BLaER1 (cell line): Measurements from ENCODE around the gene STRIP1.
"Not testable (repeated sequence)": the region's sequence is repeated elsewhere in the genome, so short reads cannot be mapped to it uniquely, and the experiment has no call there.

Source experiments
- H3K27ac ChIP-seq: shearing (Covaris generic); formaldehyde crosslinking; 2 replicates; pipeline ENCODE4 v1.8.1; 2022
- H3K27me3 ChIP-seq: shearing (Covaris generic); formaldehyde crosslinking; 2 replicates; pipeline ENCODE4 v1.8.1; 2022
- H3K36me3 ChIP-seq: shearing (Covaris generic); formaldehyde crosslinking; 2 replicates; pipeline ENCODE4 v1.8.1; 2022
- H3K4me1 ChIP-seq: shearing (Covaris generic); formaldehyde crosslinking; 2 replicates; pipeline ENCODE4 v1.8.1; 2022
- H3K4me2 ChIP-seq: shearing (Covaris generic); formaldehyde crosslinking; 2 replicates; pipeline ENCODE4 v1.8.1; 2022
- H3K4me3 ChIP-seq: shearing (Covaris generic); formaldehyde crosslinking; 2 replicates; pipeline ENCODE4 v1.8.1; 2022
- H3K9ac ChIP-seq: shearing (Covaris generic); formaldehyde crosslinking; 2 replicates; pipeline ENCODE4 v1.8.1; 2022
- H3K9me3 ChIP-seq: shearing (Covaris generic); formaldehyde crosslinking; 2 replicates; pipeline ENCODE4 v1.8.1; 2022
- H4K20me1 ChIP-seq: shearing (Covaris generic); formaldehyde crosslinking; 2 replicates; pipeline ENCODE4 v1.8.1; 2022
- Cebpa-rat ChIP-seq: shearing (Covaris generic); IDR thresholded peaks from 2 replicates; pipeline ENCODE4 v1.8.1; 2022

STRIP1 gene

DNA sequence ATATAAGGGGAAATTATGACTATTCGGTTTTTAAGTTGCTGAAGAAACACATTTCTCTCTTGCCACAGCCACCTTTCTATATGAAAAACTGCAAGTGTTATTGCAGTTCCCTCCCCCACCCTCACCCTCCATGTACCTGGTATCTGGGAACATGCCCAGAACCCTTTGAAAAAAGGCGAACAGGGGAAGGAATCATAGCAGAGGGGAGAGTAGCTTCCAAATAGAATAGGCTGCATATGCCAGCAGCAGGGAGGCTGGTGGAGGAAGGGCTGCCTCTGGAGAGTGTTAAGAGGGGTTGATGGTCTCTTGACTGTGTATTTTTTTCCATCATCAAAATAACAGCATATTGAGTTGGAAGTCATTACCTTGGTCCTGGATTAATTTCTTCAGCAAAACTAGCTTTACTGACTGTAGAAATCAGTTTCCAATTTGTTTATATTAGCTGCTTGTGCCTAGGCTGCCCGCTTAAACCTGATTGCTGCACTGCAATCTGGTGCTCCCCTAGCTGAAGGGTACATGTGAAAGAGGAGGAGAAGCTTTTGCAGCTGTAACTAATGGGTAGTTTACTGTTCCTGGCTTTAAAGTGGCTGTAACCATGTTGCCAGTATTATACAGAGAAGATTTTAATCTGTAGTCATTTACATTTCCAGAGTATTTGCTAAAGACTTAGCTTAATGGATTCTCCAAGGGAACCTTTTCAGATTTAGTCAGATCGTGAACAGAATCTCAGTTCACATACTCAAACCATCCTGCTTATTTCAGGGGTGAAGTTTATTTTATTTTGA is 27.2 kb upstream of the STRIP1 start:
- Histone ChIP-seq H4K20me1 (peaks cover 77% of the 10 kb centered on the region), H3K4me2 (no peak overlapping the region)

DNA sequence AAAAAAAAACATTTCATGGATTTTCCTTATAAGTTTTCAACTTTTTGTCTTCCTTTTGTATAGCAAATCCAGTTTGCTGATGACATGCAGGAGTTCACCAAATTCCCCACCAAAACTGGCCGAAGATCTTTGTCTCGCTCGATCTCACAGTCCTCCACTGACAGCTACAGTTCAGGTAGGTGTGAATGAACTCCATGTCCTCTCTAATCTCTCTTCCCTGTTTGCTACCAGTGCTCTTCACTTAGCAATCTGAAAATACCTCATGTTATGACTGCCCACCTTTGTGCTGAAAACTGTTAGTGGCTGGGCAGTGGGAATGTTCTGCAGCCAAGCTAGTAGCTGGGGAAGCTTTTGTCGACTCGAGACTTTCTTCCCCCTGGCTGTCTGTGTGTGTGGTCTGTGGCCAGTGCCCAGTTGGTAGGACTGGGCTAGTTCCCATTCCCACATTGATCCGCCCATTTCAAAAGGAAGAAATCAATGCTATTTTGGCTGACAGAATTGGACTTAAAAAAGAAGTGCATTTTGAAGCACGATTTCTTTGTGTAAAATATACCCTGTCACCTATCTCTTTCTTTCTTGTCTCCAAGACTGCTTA is 25.4 kb upstream of the STRIP1 start:
- H3K27me3 ChIP-seq, result no peaks in the 10 kb centered on the region
- H4K20me1 ChIP-seq, result peaks cover 59% of the 10 kb centered on the region
- peaks cover 63% of the 10 kb centered on the region for H3K36me3 ChIP-seq
- TF ChIP-seq Cebpa-rat, result no peak
- H3K9me3 ChIP-seq, result no peaks in the 10 kb centered on the region
- peaks cover 41% of the 10 kb centered on the region for H3K4me1 ChIP-seq
- H3K9ac ChIP-seq, result no peak overlapping the region
- H3K27ac ChIP-seq, result no peak overlapping the region
- no peak overlapping the region for H3K4me2 ChIP-seq
- H3K4me3 ChIP-seq, result no peak overlapping the region

More for the DNA sequence above, 27.2 kb upstream of the STRIP1 start:
- TF ChIP-seq Cebpa-rat, result no peak
- no peak overlapping the region for H3K4me3 ChIP-seq
- H3K36me3 ChIP-seq, result peaks cover 51% of the 10 kb centered on the region
- no peaks in the 10 kb centered on the region for H3K27me3 ChIP-seq
- H3K27ac ChIP-seq, result no peak overlapping the region
- H3K9me3 ChIP-seq, result no peaks in the 10 kb centered on the region
- peaks cover 51% of the 10 kb centered on the region for H3K4me1 ChIP-seq
- H3K9ac ChIP-seq, result no peak overlapping the region

DNA sequence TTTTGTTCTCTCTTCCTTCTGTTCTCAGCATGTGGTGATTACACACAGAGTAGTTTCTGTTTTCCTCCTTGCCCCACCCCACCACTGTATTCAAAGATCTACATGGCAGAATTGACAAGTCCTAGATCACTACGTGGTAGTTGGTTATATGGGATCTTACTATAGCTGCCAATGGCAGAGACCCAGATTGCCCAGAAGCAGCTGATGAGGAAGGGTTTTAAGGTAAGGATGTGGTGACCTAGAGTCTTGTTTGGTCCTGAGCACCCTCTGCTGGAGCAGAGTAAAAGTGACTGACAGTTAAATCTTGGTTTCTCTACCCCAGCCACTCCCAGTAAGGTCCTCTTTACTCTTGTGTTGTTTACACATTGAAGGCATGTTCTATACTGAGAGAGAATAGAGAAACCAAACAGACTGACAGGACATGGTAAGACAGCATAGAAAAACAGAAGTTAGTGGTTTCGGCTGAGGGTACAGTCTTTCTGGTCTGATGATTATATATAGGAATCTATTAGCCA is 22.8 kb upstream of the STRIP1 start:
- H3K27ac ChIP-seq, result no peak overlapping the region
- peaks cover 34% of the 10 kb centered on the region for H4K20me1 ChIP-seq
- peaks cover 82% of the 10 kb centered on the region for H3K36me3 ChIP-seq

DNA sequence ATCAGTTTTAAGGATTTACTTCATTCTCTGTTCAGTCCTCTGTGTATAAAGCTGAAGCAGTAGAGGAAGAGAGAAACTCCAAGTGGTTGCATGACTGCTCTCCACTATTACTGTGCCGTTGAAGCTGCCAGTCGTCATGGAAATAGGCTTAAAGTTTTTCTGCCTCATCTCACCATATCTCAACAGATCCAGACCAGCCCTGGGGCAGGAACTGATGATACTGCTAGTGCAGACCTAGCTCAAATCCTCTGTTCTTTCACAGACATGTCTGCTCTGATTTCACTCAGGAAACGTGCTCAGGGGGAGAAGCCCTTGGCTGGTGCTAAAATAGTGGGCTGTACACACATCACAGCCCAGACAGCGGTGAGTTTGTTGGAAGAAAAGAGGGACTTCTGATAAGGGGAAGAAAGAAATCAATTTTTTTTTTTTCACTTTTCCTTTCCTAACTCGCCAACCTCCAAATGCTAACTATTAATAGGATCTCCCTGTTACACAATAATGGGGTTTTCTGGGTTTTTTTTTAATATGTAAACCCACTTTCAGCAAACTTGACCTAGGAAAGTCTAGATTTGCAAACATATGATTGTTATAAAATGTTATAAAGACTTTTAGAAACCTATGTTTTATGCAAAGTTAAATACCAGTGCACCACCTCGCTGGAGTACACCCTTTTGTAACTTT is 22.2 kb upstream of the STRIP1 start:
- peak overlapping the region; percentile 60 for H3K4me2 ChIP-seq
- H3K27me3 ChIP-seq, result no peaks in the 10 kb centered on the region
- H3K4me1 ChIP-seq, result peaks cover 24% of the 10 kb centered on the region
- peak overlapping the region; percentile 32; the same call in 1 of the 2 replicates for H3K27ac ChIP-seq
- H3K9me3 ChIP-seq, result no peaks in the 10 kb centered on the region
- 0 out of 2 replicates have a peak overlapping the region, but pooled peaks have one; percentile 2 for H3K9ac ChIP-seq
- peaks cover 27% of the 10 kb centered on the region for H4K20me1 ChIP-seq
- H3K36me3 ChIP-seq, result peaks cover 88% of the 10 kb centered on the region
- no peak for TF ChIP-seq Cebpa-rat
- no peak overlapping the region for H3K4me3 ChIP-seq

More for the DNA sequence above, 22.8 kb upstream of the STRIP1 start:
- Histone ChIP-seq H3K9ac (no peak overlapping the region), H3K4me2 (peak overlapping the region; percentile 60), H3K4me1 (peaks cover 24% of the 10 kb centered on the region), H3K27me3 (no peaks in the 10 kb centered on the region), H3K9me3 (no peaks in the 10 kb centered on the region), H3K4me3 (no peak overlapping the region)
- no peak for TF ChIP-seq Cebpa-rat

- Histone ChIP-seq H3K4me1 (peaks cover under 1% of the 10 kb centered on the region; the same call in 1 of the 2 replicates), H3K27me3 (no peaks in the 10 kb centered on the region), H3K4me3 (no peak overlapping the region), H3K36me3 (peaks cover 99% of the 10 kb centered on the region), H3K9me3 (no peaks in the 10 kb centered on the region), H3K27ac (no peak overlapping the region), H4K20me1 (no peaks in the 10 kb centered on the region), H3K4me2 (no peak overlapping the region), H3K9ac (no peak overlapping the region)
- no peak for TF ChIP-seq Cebpa-rat
Measured at GRCh38 chr1:110017792-110018191, 16.6 kb upstream of the STRIP1 start.

- H3K36me3 ChIP-seq, result peaks cover 99% of the 10 kb centered on the region
- H3K4me2 ChIP-seq, result no peak overlapping the region
- no peak overlapping the region for H3K27ac ChIP-seq
- no peaks in the 10 kb centered on the region for H3K27me3 ChIP-seq
- H3K4me3 ChIP-seq, result no peak overlapping the region
- no peaks in the 10 kb centered on the region for H3K9me3 ChIP-seq
- H4K20me1 ChIP-seq, result no peaks in the 10 kb centered on the region
- H3K9ac ChIP-seq, result no peak overlapping the region
- TF ChIP-seq Cebpa-rat, result no peak
- no peaks in the 10 kb centered on the region for H3K4me1 ChIP-seq
Measured at GRCh38 chr1:110018396-110018795, 16.0 kb upstream of the STRIP1 start.

- Histone ChIP-seq H3K36me3 (peaks cover 100% of the 10 kb centered on the region), H3K4me1 (no peaks in the 10 kb centered on the region)
Measured at GRCh38 chr1:110019770-110020169, 14.7 kb upstream of the STRIP1 start.

GRCh38 chr1:110021285-110021684 is 13.1 kb upstream of the STRIP1 start:
- Histone ChIP-seq H3K4me1 (no peaks in the 10 kb centered on the region), H3K4me3 (no peak overlapping the region), H3K36me3 (peaks cover 94% of the 10 kb centered on the region), H4K20me1 (no peaks in the 10 kb centered on the region), H3K4me2 (no peak overlapping the region), H3K9ac (no peak overlapping the region), H3K27ac (no peak overlapping the region), H3K9me3 (no peaks in the 10 kb centered on the region), H3K27me3 (no peaks in the 10 kb centered on the region)
- TF ChIP-seq Cebpa-rat, result no peak

More at GRCh38 chr1:110019770-110020169, 14.7 kb upstream of the STRIP1 start:
- TF ChIP-seq Cebpa-rat, result no peak
- Histone ChIP-seq H3K9ac (no peak overlapping the region), H4K20me1 (no peaks in the 10 kb centered on the region), H3K27ac (no peak overlapping the region), H3K4me2 (no peak overlapping the region), H3K9me3 (no peaks in the 10 kb centered on the region), H3K4me3 (no peak overlapping the region), H3K27me3 (no peaks in the 10 kb centered on the region)

DNA sequence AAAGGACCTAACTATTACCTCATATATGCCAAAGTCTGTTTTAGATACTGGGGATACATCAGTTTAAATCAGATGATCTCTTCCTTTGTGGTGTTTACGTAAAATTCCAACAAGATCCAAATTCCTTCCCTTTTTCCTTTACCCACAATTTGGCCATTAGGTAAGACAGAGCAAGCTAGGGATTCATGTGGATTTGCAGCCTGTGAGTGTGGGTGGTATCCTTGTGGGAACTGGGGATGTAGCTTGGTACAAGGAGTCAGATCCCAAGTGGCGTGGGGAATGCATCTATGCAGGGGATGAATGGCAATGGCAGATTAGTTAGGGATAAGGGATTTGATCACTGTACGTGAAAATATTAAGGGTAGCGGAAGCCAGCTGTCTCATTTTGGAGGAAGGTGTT is 9.8 kb upstream of the STRIP1 start:
- TF ChIP-seq Cebpa-rat, result no peak
- no peak overlapping the region for H3K4me2 ChIP-seq
- H3K9ac ChIP-seq, result no peak overlapping the region
- no peak overlapping the region for H3K27ac ChIP-seq
- peaks cover 61% of the 10 kb centered on the region for H3K36me3 ChIP-seq
- H3K4me1 ChIP-seq, result peaks cover 11% of the 10 kb centered on the region
- H4K20me1 ChIP-seq, result no peaks in the 10 kb centered on the region
- no peaks in the 10 kb centered on the region for H3K9me3 ChIP-seq
- no peaks in the 10 kb centered on the region for H3K27me3 ChIP-seq
- no peak overlapping the region for H3K4me3 ChIP-seq

DNA sequence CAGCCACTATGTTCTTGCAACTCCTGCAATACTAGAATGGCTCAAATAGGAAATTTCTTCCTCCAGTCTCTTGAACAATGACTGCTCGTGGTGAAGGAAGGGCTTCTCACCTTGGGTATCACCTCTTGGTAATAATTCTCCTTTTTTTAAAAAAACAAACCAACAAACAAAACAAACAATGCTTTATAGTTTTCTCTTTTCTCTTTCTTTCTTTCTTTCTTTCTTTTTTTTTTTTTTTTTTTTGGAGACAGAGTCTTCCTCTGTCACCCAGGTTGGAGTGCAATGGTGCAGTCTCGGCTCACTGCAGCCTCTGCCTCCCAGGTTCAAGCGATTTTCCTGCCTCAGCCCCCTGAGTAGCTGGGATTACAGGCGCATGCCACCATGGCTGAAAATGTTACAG is 3.7 kb upstream of the STRIP1 start:
- Histone ChIP-seq H4K20me1 (peaks cover 10% of the 10 kb centered on the region), H3K4me1 (peaks cover 38% of the 10 kb centered on the region), H3K4me2 (peak overlapping the region; percentile 43)
- H3K27me3 ChIP-seq, H3K36me3 ChIP-seq, H3K4me3 ChIP-seq, H3K9ac ChIP-seq, H3K27ac ChIP-seq, H3K9me3 ChIP-seq: not testable (repeated sequence)
